Lung (tissue), 12 donors: ENCODE results near the gene KCNT1. TPM values are rescaled to one million over a fixed set of nuclear protein-coding genes. Genes with fewer than 3 reads are reported as not detected.

ENCODE experiments used
- ATAC-seq: fragments of 200-7000 bp; cut with Tn5 transposase; one replicate; pipeline ENCODE4 v1.9.1; 2020; ENCODE audit warnings: moderate number of reproducible peaks; ENCODE audit not compliant: insufficient read depth, low FRiP score
- DNase-seq, 3 donors: peaks; one replicate each; pipeline ENCODE4 v3.0.0-alpha.2; 2013 to 2017
- H3K27ac ChIP-seq, 2 donors: one replicate each; pipeline ENCODE4 v1.5.1; 2013; ENCODE audit warnings: mild to moderate bottlenecking in 2 of 2, moderate library complexity in 2 of 2, control low read depth in 1 of 2, inconsistent platforms in 1 of 2, low read depth in 1 of 2, low read length in 1 of 2
- H3K27me3 ChIP-seq, 3 donors: one replicate each; pipeline ENCODE4 v1.5.1; 2013; ENCODE audit warnings: low read length in 2 of 3; ENCODE audit not compliant: control insufficient read depth in 3 of 3, insufficient read depth in 3 of 3
- H3K36me3 ChIP-seq, 4 donors: one replicate each; pipeline ENCODE4 v1.5.1; 2013; ENCODE audit warnings: low read length in 4 of 4, mild to moderate bottlenecking in 1 of 4, moderate library complexity in 1 of 4; ENCODE audit not compliant: control insufficient read depth in 4 of 4, insufficient read depth in 4 of 4
- H3K4me1 ChIP-seq, 5 donors: one replicate each; pipeline ENCODE4 v1.5.1; 2013; ENCODE audit warnings: low read length in 5 of 5, mild to moderate bottlenecking in 2 of 5, moderate library complexity in 1 of 5; ENCODE audit not compliant: control insufficient read depth in 5 of 5, insufficient read depth in 5 of 5
- H3K4me3 ChIP-seq: one replicate; pipeline ENCODE4 v1.5.1; 2013; ENCODE audit warnings: mild to moderate bottlenecking, control low read depth, moderate library complexity
- H3K9ac ChIP-seq, 2 donors: one replicate each; pipeline ENCODE4 v1.5.1; 2013; ENCODE audit warnings: low read length in 2 of 2, control low read depth in 1 of 2; ENCODE audit not compliant: insufficient read depth in 1 of 2
- H3K9me3 ChIP-seq, 4 donors: one replicate each; pipeline ENCODE4 v1.5.1; 2013; ENCODE audit warnings: low read length in 3 of 4, mild to moderate bottlenecking in 1 of 4, moderate library complexity in 1 of 4; ENCODE audit not compliant: control insufficient read depth in 4 of 4, insufficient read depth in 3 of 4
- CTCF ChIP-seq: IDR thresholded peaks from 2 replicates; pipeline ENCODE4 v1.5.1; 2012; ENCODE audit warnings: mild to moderate bottlenecking; ENCODE audit errors: control extremely low read depth, extremely low read depth
- WGBS, 2 donors: extraction: QIAGEN DNeasy Blood & Tissue Kit; methylation state at CpG; one replicate each; pipeline ENCODE4 v1.1.7; 2013; 5-methylcytosine and 5-hydroxymethylcytosine counted together
- polyA plus RNA-seq, 2 donors: library from polyadenylated mRNA; stranded (reverse); fragments of 200-250 nt; gene quantifications; one replicate each; pipeline ENCODE4 v1.2.1, GENCODE V29; 2013
- total RNA-seq, 2 donors: library from RNA; depleted of rRNA in 1 of 2; stranded (reverse); fragments of >200 nt in 1 of 2; gene quantifications; one replicate each; pipeline ENCODE4 v1.2.1, GENCODE V29; 2014 to 2021
- donor health status: control.
- donor health status: control.
- donor health status: Bipolar disorder and iron deficiency.
- donor health status: healthy.
- donor health status: DM: yes; HTN: yes; CAD: no.

Gene KCNT1
- total and polyA plus RNA-seq, 4 donors, result 0.06 to 0.28 (median 0.11) TPM

GRCh38 chr9:135775911-135776310 is 73.9 kb downstream of the KCNT1 start:
- H3K27me3 ChIP-seq, result peaks cover 3 to 5% (median 3%) of the 10 kb centered on the region in 3 donors
- H3K4me3 ChIP-seq, result no peak overlapping the region

GRCh38 chr9:135776893-135777622 is 75.1 kb downstream of the KCNT1 start:
- DNase-seq (no peak), ATAC-seq (no peak)
- Histone ChIP-seq H3K4me3 (no peak overlapping the region), H3K27ac (no peak overlapping the region), H3K4me1 (no peaks in the 10 kb centered on the region), H3K9ac (no peak overlapping the region), H3K9me3 (peaks cover 0 to 6% (median 0%) of the 10 kb centered on the region in 4 donors), H3K27me3 (peaks cover 3% of the 10 kb centered on the region in 3 donors), H3K36me3 (no peaks in the 10 kb centered on the region)
- no peak for TF ChIP-seq CTCF
- WGBS, 2 donors, result 82 to 86% methylated on average over 24 to 25 of the region's 25 CpGs

More at GRCh38 chr9:135775911-135776310, 73.9 kb downstream of the KCNT1 start:
- no peaks in the 10 kb centered on the region for H3K4me1 ChIP-seq
- TF ChIP-seq CTCF, result no peak
- H3K9me3 ChIP-seq, result peaks cover 0 to 6% (median 0%) of the 10 kb centered on the region in 4 donors
- H3K27ac ChIP-seq, result no peak overlapping the region
- H3K36me3 ChIP-seq, result no peaks in the 10 kb centered on the region
- H3K9ac ChIP-seq, result no peak overlapping the region
- 54 to 62% methylated on average over 7 of the region's 7 CpGs for whole genome bisulfite sequencing, 2 donors
- no peak for DNase-seq
- no peak for ATAC-seq

- ATAC-seq, result no peak
Measured at GRCh38 chr9:135777623-135778177, 75.7 kb downstream of the KCNT1 start.

More at GRCh38 chr9:135777623-135778177, 75.7 kb downstream of the KCNT1 start:
- Histone ChIP-seq H3K36me3 (no peaks in the 10 kb centered on the region), H3K27me3 (peaks cover 0 to 4% (median 3%) of the 10 kb centered on the region in 3 donors), H3K9ac (no peak overlapping the region), H3K27ac (no peak overlapping the region), H3K4me1 (no peaks in the 10 kb centered on the region), H3K4me3 (no peak overlapping the region), H3K9me3 (peaks cover 0 to 6% (median 0%) of the 10 kb centered on the region in 4 donors)
- DNase-seq, result no peak
- TF ChIP-seq CTCF, result no peak
